HCT116 (cell line): Measurements from ENCODE around the gene GBE1. TPM values are rescaled to one million over a fixed set of nuclear protein-coding genes. Genes with fewer than 3 reads are reported as not detected.
"Not testable (repeated sequence)": the region's sequence is repeated elsewhere in the genome, so short reads cannot be mapped to it uniquely, and the experiment has no call there.

Source experiments
- ATAC-seq: fragments of 200-7000 bp; cut with Tn5 transposase; 2 replicates; pipeline ENCODE4 v1.9.1; 2020; ENCODE audit warnings: mild to moderate bottlenecking, moderate library complexity
- BruUV-seq: library from RNA; stranded (reverse); fragments of 400-500 nt; replicated peaks from 2 replicates; lab custom pipeline; 2021; lab: Mats Ljungman, UMichigan
- CTCF ChIA-PET: fragments of 300-600 bp; sonication (Branson Sonifier 250); formaldehyde crosslinking; loops from one replicate; lab custom pipeline; 2021; ENCODE audit warnings: antibody characterized with exemption; lab: Charles Lee
- POLR2A ChIA-PET: fragments of 300-600, 350-600 bp; sonication (Branson Sonifier 250); formaldehyde crosslinking; loops from one replicate; lab custom pipeline; 2021; ENCODE audit warnings: antibody characterized with exemption; lab: Charles Lee
- RAD21 ChIA-PET, 2 experiments: fragments of 300-600 bp; sonication (Branson Sonifier 250); formaldehyde crosslinking; loops; one replicate each; lab custom pipeline; 2023; ENCODE audit warnings: low total read pairs in 2 of 2; ENCODE audit not compliant: uncharacterized antibody in 2 of 2, unreplicated experiment in 2 of 2, low non-redundant PET in 1 of 2; lab: Charles Lee
- DNase-seq: peaks from one replicate; pipeline ENCODE4 v3.0.0-alpha.2; 2010; ENCODE audit warnings: low read depth, low spot score
- H2AFZ ChIP-seq: fragments of 200-600 bp; shearing (Covaris generic), sonication (generic); 2 replicates; pipeline ENCODE4 v1.6.1; 2017; ENCODE audit warnings: low read depth, mixed run types, mixed read lengths, antibody characterized with exemption, low read length; ENCODE audit not compliant: poor library complexity, severe bottlenecking
- H3K27ac ChIP-seq: 2 replicates; pipeline ENCODE4 v1.5.1; 2012; ENCODE audit warnings: low read depth, low read length
- H3K27me3 ChIP-seq: fragments of 200-600 bp; sonication (generic); 2 replicates; pipeline ENCODE4 v1.6.1; 2016; ENCODE audit warnings: mixed run types, low read length, mixed read lengths; ENCODE audit not compliant: insufficient read depth
- H3K36me3 ChIP-seq, 2 experiments: fragments of 200-500 bp in 1 of 2; fragments of 200-600 bp in 1 of 2; sonication (Bioruptor generic) in 1 of 2; sonication (generic) in 1 of 2; 2 replicates each; pipeline versions ENCODE4 v1.5.1 to v1.6.1; 2014 to 2016; ENCODE audit warnings: low read length in 2 of 2, inconsistent platforms in 1 of 2, mixed read lengths in 1 of 2, mixed run types in 1 of 2; ENCODE audit not compliant: insufficient read depth in 2 of 2, control insufficient read depth in 1 of 2
- H3K4me1 ChIP-seq, 2 experiments: fragments of 200-600 bp in 1 of 2; sonication (generic) in 1 of 2; 2 replicates each; pipeline versions ENCODE4 v1.5.1 to v1.6.1; 2012 to 2017; ENCODE audit warnings: low read length in 2 of 2, inconsistent platforms in 1 of 2, mild to moderate bottlenecking in 1 of 2, mixed read lengths in 1 of 2, mixed run types in 1 of 2, moderate library complexity in 1 of 2; ENCODE audit not compliant: insufficient read depth in 2 of 2, control insufficient read depth in 1 of 2
- H3K4me2 ChIP-seq: fragments of 200-600 bp; sonication (generic); 2 replicates; pipeline ENCODE4 v1.6.1; 2017; ENCODE audit warnings: mixed run types, low read length, mixed read lengths
- H3K4me3 ChIP-seq, 2 experiments: fragments of 200-600 bp in 1 of 2; sonication (generic) in 1 of 2; replicated peaks in 1 of 2; 2 replicates each; pipeline ENCODE4 v1.5.1; 2011 to 2016; ENCODE audit warnings: low read length in 2 of 2, control low read depth in 1 of 2, low read depth in 1 of 2, mild to moderate bottlenecking in 1 of 2, mixed read lengths in 1 of 2, mixed run types in 1 of 2
- H3K79me2 ChIP-seq: fragments of 200-600 bp; sonication (generic); 2 replicates; pipeline ENCODE4 v1.6.1; 2017; ENCODE audit warnings: mild to moderate bottlenecking, mixed run types, low read length, moderate library complexity, mixed read lengths; ENCODE audit not compliant: insufficient read depth
- H3K9ac ChIP-seq: fragments of 200-600 bp; sonication (generic); 2 replicates; pipeline ENCODE4 v1.6.1; 2016; ENCODE audit warnings: low read length, mixed read lengths
- H3K9me2 ChIP-seq: fragments of 200-600 bp; sonication (generic), shearing (Covaris generic); 2 replicates; pipeline ENCODE4 v1.6.1; 2017; ENCODE audit warnings: mixed run types, mild to moderate bottlenecking, moderate library complexity; ENCODE audit not compliant: insufficient read depth
- H3K9me3 ChIP-seq, 2 experiments: fragments of 200-500 bp in 1 of 2; fragments of 200-600 bp in 1 of 2; sonication (Bioruptor generic) in 1 of 2; sonication (generic) in 1 of 2; 2 replicates each; pipeline ENCODE4 v1.6.1; 2014 to 2017; ENCODE audit warnings: low read length in 2 of 2, mixed read lengths in 2 of 2, inconsistent platforms in 1 of 2, low read depth in 1 of 2, mild to moderate bottlenecking in 1 of 2, mixed run types in 1 of 2, moderate library complexity in 1 of 2; ENCODE audit not compliant: control insufficient read depth in 1 of 2, insufficient read depth in 1 of 2
- H4K20me1 ChIP-seq: fragments of 200-600 bp; sonication (generic), shearing (Covaris generic); 2 replicates; pipeline ENCODE4 v1.6.1; 2017; ENCODE audit warnings: mixed run types, mild to moderate bottlenecking, moderate library complexity; ENCODE audit not compliant: insufficient read depth
- CEBPB ChIP-seq: IDR thresholded peaks from 2 replicates; pipeline ENCODE4 v1.6.1; 2012; ENCODE audit warnings: low read depth
- ELF1 ChIP-seq: IDR thresholded peaks from 2 replicates; pipeline ENCODE4 v1.6.1; 2012; ENCODE audit warnings: low read depth, borderline replicate concordance
- EZH2 ChIP-seq: fragments of 200-600 bp; sonication (generic); IDR thresholded peaks from 2 replicates; pipeline ENCODE4 v1.6.1; 2017; ENCODE audit warnings: antibody characterized with exemption, mixed run types
- POLR2A ChIP-seq: IDR thresholded peaks from 2 replicates; pipeline ENCODE4 v1.7.0; 2011; ENCODE audit warnings: borderline replicate concordance; ENCODE audit not compliant: insufficient read depth, insufficient read length; ENCODE audit errors: extremely low read depth
- POLR2AphosphoS5 ChIP-seq: IDR thresholded peaks from 2 replicates; pipeline ENCODE4 v1.6.1; 2011; ENCODE audit warnings: mild to moderate bottlenecking, low read depth, low read length, moderate library complexity
- RAD21 ChIP-seq: IDR thresholded peaks from 2 replicates; pipeline ENCODE4 v1.6.1; 2012; ENCODE audit warnings: low read depth, mild to moderate bottlenecking
- SRF ChIP-seq: IDR thresholded peaks from 2 replicates; pipeline ENCODE4 v1.6.1; 2012; ENCODE audit warnings: low read depth
- TCF7L2 ChIP-seq: IDR thresholded peaks from 2 replicates; pipeline ENCODE4 v1.7.0; 2011; ENCODE audit warnings: borderline replicate concordance, inconsistent platforms; ENCODE audit not compliant: insufficient read depth, insufficient read length; ENCODE audit errors: extremely low read depth
- ZNF274 ChIP-seq: fragments of 200-500 bp; sonication (Bioruptor generic); IDR thresholded peaks from 2 replicates; pipeline ENCODE4 v1.6.1; 2014; ENCODE audit warnings: mild to moderate bottlenecking, low read depth, low read length, inconsistent platforms
- intact Hi-C: fragments of 100-400 bp; cut with micrococcal nuclease; formaldehyde crosslinking; loops from 2 replicates; pipeline ENCODE4 v1.10.0; 2022
- total RNA-seq: library from RNA; stranded (reverse); gene quantifications from one replicate; pipeline ENCODE4 v1.2.1, GENCODE V29; 2021; ENCODE audit not compliant: unreplicated experiment
- TF ChIP-seq, protein P1 (sequence below): IDR thresholded peaks from 2 replicates; pipeline ENCODE4 v1.6.1; 2012
- TF ChIP-seq, protein P2 (sequence below): IDR thresholded peaks from 2 replicates; pipeline ENCODE4 v1.6.1; 2012

The GBE1 gene
- total RNA-seq, 1 experiment from 2014 or later = 27.7 TPM

DNA sequence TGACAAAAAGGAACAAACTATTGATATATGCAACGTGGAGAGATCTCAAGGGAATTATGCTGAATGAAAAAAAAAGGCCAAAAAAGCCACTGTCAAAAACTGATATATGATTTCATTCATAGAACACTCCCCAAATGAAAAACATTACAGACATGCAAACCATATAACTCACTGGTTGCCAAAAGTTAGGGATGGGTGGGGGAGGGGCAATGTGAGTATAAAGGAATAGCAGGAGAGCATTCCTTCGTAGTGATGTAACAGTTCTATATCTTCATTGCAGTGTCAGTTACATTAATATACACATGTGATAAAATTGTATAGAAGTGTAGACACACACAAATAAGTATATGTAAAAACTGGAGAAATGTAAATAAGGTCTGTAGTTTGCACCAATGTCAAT lies 12.2 kb downstream of the GBE1 start:
- POLR2A ChIA-PET = no interaction called here
- RAD21 ChIA-PET = no interaction called here
- H3K79me2 ChIP-seq = no peaks in the 10 kb centered on the region; the same call in 1 of the 2 replicates
- no peak overlapping the region for H3K9ac ChIP-seq
- H3K4me3 ChIP-seq = no peak overlapping the region
- H3K27ac ChIP-seq = no peak overlapping the region
- peaks cover 3 to 16% of the 10 kb centered on the region in 2 experiments for H3K4me1 ChIP-seq
- H4K20me1 ChIP-seq = no peaks in the 10 kb centered on the region
- no peaks in the 10 kb centered on the region for H3K9me2 ChIP-seq
- no peak for DNase-seq
- H3K27me3 ChIP-seq = no peaks in the 10 kb centered on the region
- no peaks in the 10 kb centered on the region for H3K9me3 ChIP-seq
- TF ChIP-seq, protein P1, sequence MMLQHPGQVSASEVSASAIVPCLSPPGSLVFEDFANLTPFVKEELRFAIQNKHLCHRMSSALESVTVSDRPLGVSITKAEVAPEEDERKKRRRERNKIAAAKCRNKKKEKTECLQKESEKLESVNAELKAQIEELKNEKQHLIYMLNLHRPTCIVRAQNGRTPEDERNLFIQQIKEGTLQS = no peak
- no peak for TF ChIP-seq CEBPB
- TF ChIP-seq ELF1 = no peak
- no peak for TF ChIP-seq SRF
- no peak for TF ChIP-seq ZNF274
- TF ChIP-seq POLR2AphosphoS5 = no peak
- no peak for TF ChIP-seq POLR2A
- no peak for TF ChIP-seq EZH2
- no peak for TF ChIP-seq RAD21
- no peak for TF ChIP-seq TCF7L2
- TF ChIP-seq, protein P2, sequence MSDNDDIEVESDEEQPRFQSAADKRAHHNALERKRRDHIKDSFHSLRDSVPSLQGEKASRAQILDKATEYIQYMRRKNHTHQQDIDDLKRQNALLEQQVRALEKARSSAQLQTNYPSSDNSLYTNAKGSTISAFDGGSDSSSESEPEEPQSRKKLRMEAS = no peak
- TF ChIP-seq, all 23 proteins: peak for 0
- CTCF ChIA-PET = no interaction called here
- Histone ChIP-seq H3K36me3 (no peaks in the 10 kb centered on the region), H3K4me2 (no peak overlapping the region), H2AFZ (no peak overlapping the region)
- no peak for ATAC-seq
- no TSS peak for BruUV-seq
- intact Hi-C loops = no loop called here

DNA sequence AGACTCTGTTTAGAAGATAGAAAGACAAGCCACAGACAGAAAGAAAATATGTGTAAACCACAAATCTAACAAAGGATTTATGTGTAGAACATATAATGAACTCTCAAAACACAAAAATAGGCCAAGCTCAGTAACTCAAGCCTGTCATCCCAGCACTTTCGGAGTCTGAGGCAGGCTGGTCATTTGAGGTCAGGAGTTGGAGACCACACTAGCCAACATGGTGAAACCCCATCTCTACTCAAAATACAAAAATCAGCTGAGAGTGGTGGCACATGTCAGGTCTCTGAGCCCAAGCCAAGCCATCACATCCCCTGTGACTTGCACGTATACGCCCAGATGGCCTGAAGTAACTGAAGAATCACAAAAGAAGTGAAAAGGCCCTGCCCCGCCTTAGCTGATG lies 14.2 kb downstream of the GBE1 start:
- H4K20me1 ChIP-seq, RAD21 ChIA-PET, H3K4me2 ChIP-seq, DNase-seq, H2AFZ ChIP-seq, H3K9ac ChIP-seq, BruUV-seq, CTCF ChIA-PET, POLR2A ChIA-PET, H3K27me3 ChIP-seq, H3K36me3 ChIP-seq, H3K27ac ChIP-seq, ATAC-seq, H3K9me3 ChIP-seq, H3K79me2 ChIP-seq, H3K4me3 ChIP-seq, H3K9me2 ChIP-seq: not testable (repeated sequence)
- intact Hi-C loops = loop anchor here (2.0 kb wide), 1 partner anchor 14 kb away; the partner anchor contains the start of gene GBE1
- peaks cover 17 to 35% of the 10 kb centered on the region in 2 experiments for H3K4me1 ChIP-seq
